CD4-positive, alpha-beta T cell (primary cell): ENCODE results near the gene IL10RB. TPM values are rescaled to one million over a fixed set of nuclear protein-coding genes. Genes with fewer than 3 reads are reported as not detected.
A peak's percentile ranks its signal among the peaks of the same experiment; 100 is the strongest.

Experiments used
- ATAC-seq: fragments of 200-7000 bp; cut with Tn5 transposase; one replicate; pipeline ENCODE4 v1.10.0; 2022; ENCODE audit warnings: mild to moderate bottlenecking; ENCODE audit not compliant: poor library complexity
- CTCF ChIA-PET: fragments of 350-600 bp; sonication (Branson Sonifier 250); formaldehyde crosslinking; loops from one replicate; lab custom pipeline; 2021; ENCODE audit warnings: antibody characterized with exemption, inconsistent platforms; lab: Charles Lee
- POLR2A ChIA-PET: fragments of 350-600 bp; sonication (Branson Sonifier 250); formaldehyde crosslinking; loops from one replicate; lab custom pipeline; 2021; ENCODE audit warnings: antibody characterized with exemption, inconsistent platforms; lab: Charles Lee
- DNase-seq, 14 experiments: peaks; one replicate each; pipeline ENCODE4 v3.0.0-alpha.2; 2013 to 2020; ENCODE audit warnings: mixed read lengths in 2 of 14
- H3K27ac ChIP-seq, 2 donors: one replicate each; pipeline versions ENCODE4 v1.5.1 to v1.7.0; 2013; ENCODE audit warnings: low read length in 2 of 2, low read depth in 1 of 2, mild to moderate bottlenecking in 1 of 2
- H3K27me3 ChIP-seq, 2 experiments: 1 replicate in 1 of 2; 2 replicates in 1 of 2; pipeline versions ENCODE4 v1.6.1 to v1.7.0; 2013; ENCODE audit warnings: low read length in 2 of 2, control low read depth in 1 of 2, mild to moderate bottlenecking in 1 of 2, moderate library complexity in 1 of 2; ENCODE audit not compliant: insufficient read depth in 2 of 2, control insufficient read depth in 1 of 2
- H3K36me3 ChIP-seq: one replicate; pipeline ENCODE4 v1.6.1; 2013; ENCODE audit warnings: low read length, control low read depth; ENCODE audit not compliant: insufficient read depth
- H3K4me1 ChIP-seq: one replicate; pipeline ENCODE4 v1.6.1; 2013; ENCODE audit warnings: low read length, control low read depth; ENCODE audit not compliant: insufficient read depth
- H3K4me3 ChIP-seq: one replicate; pipeline ENCODE4 v1.5.1; 2013; ENCODE audit warnings: mild to moderate bottlenecking, low read length, moderate library complexity
- H3K9me3 ChIP-seq, 2 experiments: 1 replicate in 1 of 2; 2 replicates in 1 of 2; pipeline versions ENCODE4 v1.6.1 to v1.7.0; 2013; ENCODE audit warnings: low read length in 2 of 2, mild to moderate bottlenecking in 2 of 2, control low read depth in 1 of 2, moderate library complexity in 1 of 2; ENCODE audit not compliant: control insufficient read depth in 1 of 2, insufficient read depth in 1 of 2
- H3K27ac Mint-ChIP-seq: one replicate; pipeline ENCODE4 v1.8.0; 2020; ENCODE audit warnings: mixed read lengths
- H3K27me3 Mint-ChIP-seq: one replicate; pipeline ENCODE4 v1.8.0; 2021; ENCODE audit warnings: mixed read lengths
- H3K36me3 Mint-ChIP-seq: one replicate; pipeline ENCODE4 v1.8.0; 2021; ENCODE audit warnings: low read depth, mixed read lengths
- H3K4me1 Mint-ChIP-seq: one replicate; pipeline ENCODE4 v1.8.0; 2021; ENCODE audit warnings: low read depth, mixed read lengths
- H3K4me3 Mint-ChIP-seq: one replicate; pipeline ENCODE4 v1.8.0; 2020; ENCODE audit warnings: mild to moderate bottlenecking, mixed read lengths
- H3K9me3 Mint-ChIP-seq: one replicate; pipeline ENCODE4 v1.8.0; 2020; ENCODE audit warnings: mixed read lengths
- intact Hi-C, 2 experiments: fragments of 100-400 bp; cut with DNase I in 1 of 2; cut with micrococcal nuclease in 1 of 2; formaldehyde crosslinking; loops; one replicate each; pipeline versions ENCODE4 v1.15.1 to v1.9.0; 2023 to 2025; cut with DNase I, micrococcal nuclease
- total RNA-seq, 174 experiments: library from RNA in 2 of 174; stranded (reverse) in 2 of 174; gene quantifications; one replicate each; pipeline ENCODE4 v1.2.3 and lab custom pipeline; 2021 to 2026
- TF ChIP-seq, protein P1 (sequence below): fragments of 200-600 bp; IDR thresholded peaks from one replicate; pipeline ENCODE4 v1.8.0; 2022; ENCODE audit warnings: antibody characterized with exemption, mild to moderate bottlenecking

IL10RB gene
- total RNA-seq, 2 experiments from 2014 or later: 7.2 to 9.2 TPM

- Mint-ChIP-seq H3K36me3 (peaks cover 86% of the 10 kb centered on the region), H3K27ac (peak overlapping the region; percentile 67), H3K4me3 (no peak overlapping the region), H3K4me1 (peaks cover 57% of the 10 kb centered on the region), H3K27me3 (no peaks in the 10 kb centered on the region), H3K9me3 (peaks cover 2% of the 10 kb centered on the region)
- peaks cover 25% of the 10 kb centered on the region for H3K4me1 ChIP-seq
- ChIA-PET POLR2A (interaction anchor here (0.5 to 1.4 kb wide), 2 partner anchors 9 to 449 kb away, joined by 3 to 6 read pairs; partner anchors contain the start of gene IL10RB), CTCF (interaction anchor here (1.5 kb wide), 1 partner anchor 19 kb away, joined by 5 read pairs; no protein-coding TSS in a partner anchor)
- no peaks in the 10 kb centered on the region for H3K27me3 ChIP-seq
- no peak overlapping the region for H3K4me3 ChIP-seq
- DNase-seq (no peak), ATAC-seq (no peak)
- no peak overlapping the region for H3K27ac ChIP-seq
- H3K36me3 ChIP-seq: peaks cover 71% of the 10 kb centered on the region
- H3K9me3 ChIP-seq: peaks cover 4 to 17% of the 10 kb centered on the region in 2 experiments
- intact Hi-C loops: no loop called here
- TF ChIP-seq, protein P1, sequence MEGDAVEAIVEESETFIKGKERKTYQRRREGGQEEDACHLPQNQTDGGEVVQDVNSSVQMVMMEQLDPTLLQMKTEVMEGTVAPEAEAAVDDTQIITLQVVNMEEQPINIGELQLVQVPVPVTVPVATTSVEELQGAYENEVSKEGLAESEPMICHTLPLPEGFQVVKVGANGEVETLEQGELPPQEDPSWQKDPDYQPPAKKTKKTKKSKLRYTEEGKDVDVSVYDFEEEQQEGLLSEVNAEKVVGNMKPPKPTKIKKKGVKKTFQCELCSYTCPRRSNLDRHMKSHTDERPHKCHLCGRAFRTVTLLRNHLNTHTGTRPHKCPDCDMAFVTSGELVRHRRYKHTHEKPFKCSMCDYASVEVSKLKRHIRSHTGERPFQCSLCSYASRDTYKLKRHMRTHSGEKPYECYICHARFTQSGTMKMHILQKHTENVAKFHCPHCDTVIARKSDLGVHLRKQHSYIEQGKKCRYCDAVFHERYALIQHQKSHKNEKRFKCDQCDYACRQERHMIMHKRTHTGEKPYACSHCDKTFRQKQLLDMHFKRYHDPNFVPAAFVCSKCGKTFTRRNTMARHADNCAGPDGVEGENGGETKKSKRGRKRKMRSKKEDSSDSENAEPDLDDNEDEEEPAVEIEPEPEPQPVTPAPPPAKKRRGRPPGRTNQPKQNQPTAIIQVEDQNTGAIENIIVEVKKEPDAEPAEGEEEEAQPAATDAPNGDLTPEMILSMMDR: no peak
Measured at GRCh38 chr21:33257094-33257803, 8.9 kb upstream of the IL10RB start.

DNA sequence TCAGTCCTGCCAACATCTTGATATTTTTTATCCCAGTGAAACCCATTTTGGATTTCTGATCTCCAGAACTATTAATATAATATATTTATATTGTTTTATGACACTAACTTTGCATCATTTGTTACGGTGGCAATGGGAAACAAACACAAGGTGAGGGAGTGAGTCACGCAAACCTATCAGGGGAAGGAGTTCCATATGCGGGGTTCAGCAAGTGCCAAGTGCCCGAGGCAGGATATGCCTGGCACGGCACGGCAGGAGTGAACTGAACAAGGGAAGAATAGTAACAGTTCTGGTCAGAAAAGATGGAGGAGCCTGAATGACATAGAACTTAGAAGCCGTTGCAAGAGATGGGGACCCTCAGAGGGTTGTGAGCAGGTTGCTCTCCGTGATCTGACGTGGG lies 7.7 kb upstream of the IL10RB start:
- ATAC-seq (no peak), DNase-seq (no peak)
- Mint-ChIP-seq H3K27me3 (no peaks in the 10 kb centered on the region), H3K4me3 (no peak overlapping the region), H3K27ac (peak overlapping the region; percentile 66), H3K4me1 (peaks cover 54% of the 10 kb centered on the region), H3K9me3 (peaks cover 2% of the 10 kb centered on the region), H3K36me3 (peaks cover 86% of the 10 kb centered on the region)
- Histone ChIP-seq H3K36me3 (peaks cover 71% of the 10 kb centered on the region), H3K4me1 (peaks cover 32% of the 10 kb centered on the region), H3K27me3 (no peaks in the 10 kb centered on the region), H3K9me3 (peaks cover 4 to 17% of the 10 kb centered on the region in 2 experiments), H3K4me3 (no peak overlapping the region), H3K27ac (no peak overlapping the region)
- TF ChIP-seq, protein P1: no peak
- intact Hi-C loops: no loop called here
- ChIA-PET CTCF (interaction anchor here (1.5 kb wide), 2 partner anchors 20 to 103 kb away, joined by 3 to 5 read pairs; no protein-coding TSS in a partner anchor), POLR2A (no interaction called here)

GRCh38 chr21:33259428-33259827 lies 6.7 kb upstream of the IL10RB start:
- Histone ChIP-seq H3K27me3 (no peaks in the 10 kb centered on the region), H3K36me3 (peaks cover 64% of the 10 kb centered on the region), H3K27ac (peak overlapping the region in 1 of 2 donors; percentile 16), H3K4me1 (peaks cover 32% of the 10 kb centered on the region), H3K4me3 (no peak overlapping the region), H3K9me3 (peaks cover 4 to 17% of the 10 kb centered on the region in 2 experiments)
- H3K27me3 Mint-ChIP-seq: no peaks in the 10 kb centered on the region
- no peak for DNase-seq
- TF ChIP-seq, protein P1: no peak
- H3K4me1 Mint-ChIP-seq: peaks cover 60% of the 10 kb centered on the region
- H3K27ac Mint-ChIP-seq: peak overlapping the region; percentile 66
- POLR2A ChIA-PET: interaction anchor here (0.8 to 3.9 kb wide), 4 partner anchors 15 to 102 kb away, joined by 3 to 12 read pairs (median 4); partner anchors contain the start of gene IFNAR1
- intact Hi-C loops: no loop called here
- peak overlapping the region; percentile 35 for H3K4me3 Mint-ChIP-seq
- peaks cover 86% of the 10 kb centered on the region for H3K36me3 Mint-ChIP-seq
- H3K9me3 Mint-ChIP-seq: peaks cover 2% of the 10 kb centered on the region
- CTCF ChIA-PET: interaction anchor here (1.5 kb wide), 1 partner anchor 102 kb away, joined by 3 read pairs; no protein-coding TSS in a partner anchor
- ATAC-seq: no peak
